Mesendoderm (in vitro differentiated cells): Measurements from ENCODE around the gene OR2A25.
A peak's percentile ranks its signal among the peaks of the same experiment; 100 is the strongest.

ENCODE experiments used
- DNase-seq: peaks from one replicate; pipeline ENCODE4 v3.0.0; 2013
- H2AK5ac ChIP-seq: 2 replicates; pipeline ENCODE4 v1.6.1; 2013; ENCODE audit warnings: low read length, inconsistent platforms
- H2BK120ac ChIP-seq: 2 replicates; pipeline ENCODE4 v1.6.1; 2013; ENCODE audit warnings: low read depth, mild to moderate bottlenecking, low read length, moderate library complexity, mixed read lengths
- H2BK15ac ChIP-seq: replicated peaks from 2 replicates; pipeline ENCODE4 v1.6.1; 2013; ENCODE audit warnings: low read depth, mild to moderate bottlenecking, moderate library complexity
- H2BK5ac ChIP-seq: 2 replicates; pipeline ENCODE4 v1.6.1; 2013; ENCODE audit warnings: low read length, inconsistent platforms
- H3K18ac ChIP-seq: 2 replicates; pipeline ENCODE4 v1.6.1; 2013; ENCODE audit warnings: mild to moderate bottlenecking, low read length, mixed read lengths
- H3K23ac ChIP-seq: one replicate; pipeline ENCODE4 v1.6.1; 2013; ENCODE audit warnings: low read length
- H3K27ac ChIP-seq: 2 replicates; pipeline ENCODE4 v1.5.1; 2013; ENCODE audit warnings: low read depth, mild to moderate bottlenecking, inconsistent platforms, low read length, moderate library complexity
- H3K27me3 ChIP-seq: 2 replicates; pipeline ENCODE4 v1.6.1; 2013; ENCODE audit warnings: low read length, control low read depth, mild to moderate bottlenecking, inconsistent platforms; ENCODE audit not compliant: insufficient read depth, poor library complexity
- H3K36me3 ChIP-seq: 2 replicates; pipeline ENCODE4 v1.6.1; 2013; ENCODE audit warnings: low read length, inconsistent platforms; ENCODE audit not compliant: control insufficient read depth, insufficient read depth
- H3K4ac ChIP-seq: one replicate; pipeline ENCODE4 v1.6.1; 2013; ENCODE audit warnings: low read depth, mild to moderate bottlenecking, low read length, moderate library complexity
- H3K4me1 ChIP-seq: 2 replicates; pipeline ENCODE4 v1.6.1; 2013; ENCODE audit warnings: low read depth, low read length, inconsistent platforms; ENCODE audit not compliant: control insufficient read depth
- H3K4me2 ChIP-seq: 2 replicates; pipeline ENCODE4 v1.6.1; 2013; ENCODE audit warnings: low read length
- H3K4me3 ChIP-seq: 2 replicates; pipeline ENCODE4 v1.5.1; 2013; ENCODE audit warnings: mild to moderate bottlenecking, low read length
- H3K56ac ChIP-seq: one replicate; pipeline ENCODE4 v1.6.1; 2013; ENCODE audit warnings: low read length
- H3K79me1 ChIP-seq: 2 replicates; pipeline ENCODE4 v1.6.1; 2013; ENCODE audit warnings: low read length, inconsistent platforms
- H3K79me2 ChIP-seq: 2 replicates; pipeline ENCODE4 v1.6.1; 2013; ENCODE audit warnings: mild to moderate bottlenecking, low read length; ENCODE audit not compliant: control insufficient read depth, insufficient read depth
- H3K9ac ChIP-seq: 2 replicates; pipeline ENCODE4 v1.6.1; 2013; ENCODE audit warnings: low read length, inconsistent platforms
- H4K5ac ChIP-seq: one replicate; pipeline ENCODE4 v1.6.1; 2013; ENCODE audit warnings: low read length
- H4K8ac ChIP-seq: one replicate; pipeline ENCODE4 v1.6.1; 2013; ENCODE audit warnings: low read depth, mild to moderate bottlenecking, control low read depth, low read length, moderate library complexity
- WGBS: extraction: QIAGEN DNeasy Blood & Tissue Kit; methylation state at CpG from one replicate; pipeline ENCODE4 v1.1.7; 2013; ENCODE audit warnings: low lambda C conversion rate, missing lambda C conversion rate; ENCODE audit not compliant: insufficient coverage; ENCODE audit errors: extremely low coverage; 5-methylcytosine and 5-hydroxymethylcytosine counted together

The OR2A25 gene

GRCh38 chr7:144069953-144070352, 342 bp downstream of the OR2A25 start:
- Histone ChIP-seq H2BK5ac (no peak overlapping the region), H4K8ac (no peak overlapping the region), H2BK120ac (no peak overlapping the region), H3K79me2 (no peaks in the 10 kb centered on the region), H3K23ac (no peak overlapping the region), H3K4me3 (no peak overlapping the region), H3K36me3 (no peaks in the 10 kb centered on the region), H3K4ac (no peak overlapping the region), H3K79me1 (no peaks in the 10 kb centered on the region), H4K5ac (no peak overlapping the region), H3K27me3 (no peaks in the 10 kb centered on the region), H2AK5ac (no peak overlapping the region), H3K4me2 (no peak overlapping the region), H3K27ac (no peak overlapping the region), H2BK15ac (no peak overlapping the region), H3K18ac (no peak overlapping the region), H3K9ac (no peak overlapping the region), H3K56ac (no peak overlapping the region), H3K4me1 (no peaks in the 10 kb centered on the region)
- WGBS: no CpG with 5 or more reads among the region's 2 CpGs
- DNase-seq: no peak

DNA sequence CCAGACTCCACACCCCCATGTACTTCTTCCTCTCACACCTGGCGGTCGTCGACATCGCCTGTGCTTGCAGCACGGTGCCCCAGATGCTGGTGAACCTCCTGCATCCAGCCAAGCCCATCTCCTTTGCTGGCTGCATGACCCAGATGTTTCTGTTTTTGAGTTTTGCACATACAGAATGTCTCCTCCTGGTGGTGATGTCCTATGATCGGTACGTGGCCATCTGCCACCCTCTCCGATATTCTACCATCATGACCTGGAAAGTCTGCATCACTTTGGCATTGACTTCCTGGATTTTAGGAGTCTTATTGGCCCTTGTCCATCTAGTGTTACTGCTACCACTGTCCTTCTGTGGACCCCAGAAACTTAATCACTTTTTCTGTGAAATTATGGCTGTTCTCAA, 4.8 kb downstream of the OR2A25 start:
- Histone ChIP-seq H4K8ac (no peak overlapping the region), H4K5ac (no peak overlapping the region), H3K23ac (no peak overlapping the region), H3K79me2 (no peaks in the 10 kb centered on the region), H3K4me1 (no peaks in the 10 kb centered on the region), H3K27ac (no peak overlapping the region), H3K27me3 (no peaks in the 10 kb centered on the region), H3K18ac (no peak overlapping the region), H3K4ac (no peak overlapping the region), H2BK120ac (no peak overlapping the region), H2BK5ac (no peak overlapping the region), H2BK15ac (no peak overlapping the region), H3K4me2 (no peak overlapping the region), H3K36me3 (no peaks in the 10 kb centered on the region), H3K56ac (no peak overlapping the region), H3K79me1 (no peaks in the 10 kb centered on the region), H3K4me3 (no peak overlapping the region), H2AK5ac (no peak overlapping the region), H3K9ac (no peak overlapping the region)
- WGBS: no CpG with 5 or more reads among the region's 8 CpGs
- no peak for DNase-seq

- Histone ChIP-seq H3K4me2 (no peak within 1 kb of the TSS), H3K27ac (no peak within 1 kb of the TSS), H2BK5ac (no peak within 1 kb of the TSS), H3K36me3 (no peaks in the 10 kb centered on the region), H3K79me1 (no peaks in the 10 kb centered on the region), H3K4me3 (no peak within 1 kb of the TSS), H3K23ac (no peak within 1 kb of the TSS), H2BK120ac (no peak within 1 kb of the TSS), H2AK5ac (no peak within 1 kb of the TSS), H4K5ac (no peak within 1 kb of the TSS), H4K8ac (no peak within 1 kb of the TSS), H3K18ac (no peak within 1 kb of the TSS), H3K56ac (no peak within 1 kb of the TSS), H3K27me3 (no peaks in the 10 kb centered on the region), H3K4ac (no peak within 1 kb of the TSS), H3K9ac (no peak within 1 kb of the TSS), H3K79me2 (no peaks in the 10 kb centered on the region), H2BK15ac (no peak within 1 kb of the TSS), H3K4me1 (no peaks in the 10 kb centered on the region)
- DNase-seq: no peak
- no CpG with 5 or more reads among the region's 2 CpGs for WGBS
These were observed 16.4 kb downstream of the OR2A25 start, which contains the start of gene OR2A12 for GRCh38 chr7:144085978-144086377. TSS of gene OR2A12 (plus strand) at chr7:144086278. CDS start at chr7:144095108, 8,830 bp downstream.

GRCh38 chr7:144086730-144087129, 17.1 kb downstream of the OR2A25 start:
- no peak overlapping the region for H2BK5ac ChIP-seq

GRCh38 chr7:144087230-144087629, 17.6 kb downstream of the OR2A25 start:
- Histone ChIP-seq H2BK120ac (no peak overlapping the region), H3K9ac (no peak overlapping the region), H4K8ac (no peak overlapping the region), H4K5ac (no peak overlapping the region), H3K79me1 (no peaks in the 10 kb centered on the region), H3K23ac (no peak overlapping the region), H3K4me2 (no peak overlapping the region), H3K4me3 (no peak overlapping the region), H3K27ac (no peak overlapping the region), H2BK15ac (no peak overlapping the region), H3K27me3 (no peaks in the 10 kb centered on the region), H2AK5ac (no peak overlapping the region), H3K18ac (no peak overlapping the region), H3K4me1 (no peaks in the 10 kb centered on the region), H3K36me3 (no peaks in the 10 kb centered on the region), H3K4ac (no peak overlapping the region), H3K56ac (no peak overlapping the region), H3K79me2 (no peaks in the 10 kb centered on the region), H2BK5ac (no peak overlapping the region)
- no CpG with 5 or more reads among the region's 1 CpG for WGBS
- peak; percentile 26 for DNase-seq

More at GRCh38 chr7:144086730-144087129, 17.1 kb downstream of the OR2A25 start:
- H3K18ac ChIP-seq: no peak overlapping the region
- no peak overlapping the region for H3K9ac ChIP-seq
- H3K4me2 ChIP-seq: no peak overlapping the region
- no CpG with 5 or more reads among the region's 4 CpGs for WGBS
- H3K79me1 ChIP-seq: no peaks in the 10 kb centered on the region
- H3K4me1 ChIP-seq: no peaks in the 10 kb centered on the region
- H3K23ac ChIP-seq: no peak overlapping the region
- H3K79me2 ChIP-seq: no peaks in the 10 kb centered on the region
- H2BK15ac ChIP-seq: no peak overlapping the region
- no peaks in the 10 kb centered on the region for H3K27me3 ChIP-seq
- H2AK5ac ChIP-seq: no peak overlapping the region
- no peak overlapping the region for H2BK120ac ChIP-seq
- no peak overlapping the region for H3K4ac ChIP-seq
- DNase-seq: no peak
- no peak overlapping the region for H4K5ac ChIP-seq
- no peak overlapping the region for H3K4me3 ChIP-seq
- H3K27ac ChIP-seq: no peak overlapping the region
- no peaks in the 10 kb centered on the region for H3K36me3 ChIP-seq
- H4K8ac ChIP-seq: no peak overlapping the region
- H3K56ac ChIP-seq: no peak overlapping the region

DNA sequence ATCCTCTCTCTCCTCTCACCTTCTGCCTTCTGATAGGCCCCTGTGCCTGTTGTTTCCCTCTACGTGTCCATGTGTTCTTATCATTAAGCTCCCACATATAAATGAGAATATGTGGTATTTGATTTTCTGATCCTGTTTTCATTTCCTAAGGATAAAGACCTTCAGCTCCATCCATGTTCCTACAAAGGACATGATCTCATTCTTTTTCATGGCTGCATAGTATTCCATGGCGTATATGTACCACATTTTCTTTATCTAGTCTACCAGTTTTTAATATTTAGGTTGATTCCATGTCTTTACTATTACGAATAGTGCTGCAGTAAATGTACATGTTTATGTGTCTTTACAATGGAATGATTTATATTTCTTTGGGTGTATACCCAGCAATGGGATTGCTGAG, 21.1 kb downstream of the OR2A25 start:
- H3K56ac ChIP-seq: no peak overlapping the region
- WGBS: no CpG with 5 or more reads among the region's 3 CpGs
- H3K4ac ChIP-seq: no peak overlapping the region
- H3K4me1 ChIP-seq: no peaks in the 10 kb centered on the region
- H3K36me3 ChIP-seq: no peaks in the 10 kb centered on the region
- H2BK120ac ChIP-seq: no peak overlapping the region
- no peaks in the 10 kb centered on the region for H3K79me2 ChIP-seq
- no peak overlapping the region for H2AK5ac ChIP-seq
- no peak for DNase-seq
- no peaks in the 10 kb centered on the region for H3K79me1 ChIP-seq
- H3K4me2 ChIP-seq: no peak overlapping the region
- H3K18ac ChIP-seq: no peak overlapping the region
- no peak overlapping the region for H3K4me3 ChIP-seq
- no peak overlapping the region for H4K5ac ChIP-seq
- H3K27me3 ChIP-seq: no peaks in the 10 kb centered on the region
- no peak overlapping the region for H3K27ac ChIP-seq
- no peak overlapping the region for H3K23ac ChIP-seq
- no peak overlapping the region for H2BK5ac ChIP-seq
- H2BK15ac ChIP-seq: no peak overlapping the region
- H3K9ac ChIP-seq: no peak overlapping the region
- H4K8ac ChIP-seq: no peak overlapping the region
